SK-N-SH treated with all-trans-retinoic acid at 6 μM for 48 hours (cell line): ENCODE results near the gene HIRA.

Source experiments
- ARNTL ChIP-seq: fragments of 450-650 bp; formaldehyde crosslinking; IDR thresholded peaks from 2 replicates; pipeline ENCODE4 v1.5.0; 2020; ENCODE audit warnings: low read depth, mild to moderate bottlenecking, moderate library complexity, borderline replicate concordance
- OSR1 ChIP-seq: fragments of 250-450 bp; sonication (Bioruptor Pico); IDR thresholded peaks from 2 replicates; pipeline ENCODE4 v1.8.0; 2022; ENCODE audit warnings: moderate library complexity, mild to moderate bottlenecking, inconsistent platforms
- PATZ1 ChIP-seq: fragments of 250-450 bp; sonication (Bioruptor Pico); IDR thresholded peaks from 2 replicates; pipeline ENCODE4 v1.8.0; 2020; ENCODE audit warnings: mild to moderate bottlenecking, moderate library complexity, borderline replicate concordance
- POU6F1 ChIP-seq: fragments of 250-450 bp; sonication (Bioruptor Pico); IDR thresholded peaks from 2 replicates; pipeline ENCODE4 v1.8.0; 2021; ENCODE audit warnings: low read depth, mild to moderate bottlenecking, moderate library complexity, borderline replicate concordance
- TSHZ2 ChIP-seq: fragments of 250-450 bp; sonication (Bioruptor Pico); IDR thresholded peaks from 2 replicates; pipeline ENCODE4 v1.5.0; 2020; ENCODE audit warnings: mild to moderate bottlenecking, moderate library complexity
- ZFP3 ChIP-seq: fragments of 250-450 bp; sonication (Bioruptor Pico); IDR thresholded peaks from 2 replicates; pipeline ENCODE4 v1.5.0; 2020; ENCODE audit warnings: mild to moderate bottlenecking, moderate library complexity

DNA sequence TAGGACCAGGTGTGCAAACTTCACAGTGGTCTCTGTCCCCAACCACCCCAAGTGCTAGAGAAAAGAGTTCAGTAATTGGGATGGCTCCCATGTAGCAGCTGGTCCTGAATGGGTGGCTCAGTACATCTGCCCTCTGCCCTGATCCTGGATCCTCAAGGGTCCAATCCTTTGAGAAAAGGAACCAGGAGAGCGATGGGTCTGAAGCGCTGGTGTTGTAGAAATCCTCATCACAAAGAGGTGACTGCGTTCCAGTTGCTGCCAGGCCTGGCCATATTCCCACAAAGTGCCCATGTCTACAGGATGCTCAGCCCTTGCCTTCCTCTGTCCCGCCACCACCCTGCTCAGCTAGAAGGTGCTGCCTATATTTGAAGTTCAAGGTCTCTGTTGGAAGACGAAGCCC, 22.2 kb upstream of the HIRA start:
- TF ChIP-seq ZFP3, result no peak
- TF ChIP-seq ARNTL (CRISPR knock-in tag), result no peak
- no peak for TF ChIP-seq TSHZ2 (CRISPR knock-in tag)
- TF ChIP-seq OSR1 (CRISPR knock-in tag), result no peak
- TF ChIP-seq PATZ1 (CRISPR knock-in tag), result no peak
- no peak for TF ChIP-seq POU6F1 (CRISPR knock-in tag)
